Stimulated activated CD4-positive, alpha-beta T cell treated with anti-CD3 and anti-CD28 coated beads, Interleukin-4, amount 100 ng/mL, for 4 hours (primary cell): ENCODE data around the gene DSTN.

Experiments used
- DNase-seq, 2 experiments: peaks; one replicate each; pipeline ENCODE4 v3.0.0-alpha.2; 2020

The DSTN gene

DNA sequence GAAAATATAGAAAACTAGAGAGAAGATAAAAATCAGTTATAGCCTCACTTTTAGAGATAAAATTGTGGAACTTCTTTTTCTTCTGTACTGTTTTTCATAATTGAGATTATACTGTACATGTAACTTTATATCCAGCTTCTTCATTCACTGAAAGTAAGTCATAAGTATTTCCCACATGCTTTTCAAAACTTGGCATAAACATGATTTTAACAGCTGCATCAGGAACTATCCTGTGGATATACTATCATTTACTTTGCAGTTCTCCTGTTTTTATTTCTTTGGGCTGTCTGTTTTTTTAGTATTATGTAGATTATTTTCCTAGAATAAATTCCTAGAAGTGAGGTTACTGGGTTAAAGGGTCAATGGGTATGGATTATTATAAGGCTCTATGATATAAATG, 14.8 kb downstream of the DSTN start:
- DNase-seq = no peak

- no peak for DNase-seq
Measured at GRCh38 chr20:17586250-17586649, 16.4 kb downstream of the DSTN start.

GRCh38 chr20:17587148-17587547, 17.3 kb downstream of the DSTN start:
- no peak for DNase-seq

GRCh38 chr20:17587824-17588223, 17.9 kb downstream of the DSTN start:
- DNase-seq = no peak

DNA sequence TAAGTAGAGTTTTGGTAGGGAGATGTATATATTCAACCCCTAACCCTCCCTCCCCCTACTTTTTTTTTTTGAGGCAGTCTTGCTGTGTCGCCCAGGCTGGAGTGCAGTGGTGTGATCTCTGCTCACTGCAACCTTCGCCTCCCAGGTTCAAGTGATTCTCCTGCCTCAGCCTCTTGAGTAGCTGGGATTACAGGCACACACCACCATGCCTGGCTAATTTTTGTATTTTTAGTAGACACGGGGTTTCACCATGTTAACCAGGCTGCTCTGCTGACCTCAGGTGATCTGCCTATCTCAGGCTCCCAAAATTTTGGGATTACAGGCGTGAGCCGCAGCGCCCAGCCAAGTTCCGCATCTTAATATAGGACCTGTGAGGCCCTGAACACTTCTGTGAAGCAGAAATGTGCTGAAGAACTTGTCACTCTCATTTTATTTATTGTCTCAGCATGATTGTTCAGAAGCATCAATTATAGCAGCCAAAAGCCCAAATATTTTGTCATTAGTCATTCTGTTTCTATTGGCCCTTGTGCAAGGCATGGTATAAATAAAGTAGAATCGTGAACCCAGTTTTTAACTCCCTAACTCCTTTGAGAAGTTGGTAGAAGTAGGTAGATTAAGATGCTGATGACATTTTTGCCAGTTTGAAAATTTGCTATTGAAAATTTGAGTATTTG, 19.4 kb downstream of the DSTN start:
- no peak for DNase-seq

- DNase-seq = no peak
Measured at GRCh38 chr20:17590245-17590644, 20.4 kb downstream of the DSTN start.

- no peak for DNase-seq
Measured at GRCh38 chr20:17593902-17594301, 24.0 kb downstream of the DSTN start.

GRCh38 chr20:17594443-17594842, 24.6 kb downstream of the DSTN start:
- no peak for DNase-seq

DNA sequence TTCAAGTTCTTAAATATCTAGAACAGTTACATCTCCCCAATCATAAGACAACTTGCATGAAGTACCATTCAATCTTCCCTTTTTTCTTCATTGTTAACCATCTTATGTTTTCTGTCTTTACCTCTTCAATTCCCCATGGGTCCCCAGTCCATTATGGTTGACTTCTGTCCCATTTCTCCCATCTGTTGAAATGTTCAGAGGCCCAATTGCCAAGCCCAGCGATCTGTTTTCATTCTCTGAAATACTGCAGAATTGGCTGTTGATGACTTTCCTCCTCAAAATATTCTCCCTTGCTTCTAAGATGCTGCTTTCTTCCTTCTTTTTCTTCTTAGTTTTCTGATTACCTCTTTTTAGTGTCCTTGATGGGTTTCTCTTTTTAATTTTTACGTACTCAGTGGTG, 26.0 kb downstream of the DSTN start:
- no peak for DNase-seq

- DNase-seq = no peak
Measured at GRCh38 chr20:17598013-17598550, 28.2 kb downstream of the DSTN start.

- no peak for DNase-seq
Measured at GRCh38 chr20:17601957-17602356, 32.1 kb downstream of the DSTN start.

- no peak for DNase-seq
Measured at GRCh38 chr20:17602493-17602892, 32.6 kb downstream of the DSTN start.

- no peak for DNase-seq
Measured at GRCh38 chr20:17605131-17605660, 35.3 kb downstream of the DSTN start.

DNA sequence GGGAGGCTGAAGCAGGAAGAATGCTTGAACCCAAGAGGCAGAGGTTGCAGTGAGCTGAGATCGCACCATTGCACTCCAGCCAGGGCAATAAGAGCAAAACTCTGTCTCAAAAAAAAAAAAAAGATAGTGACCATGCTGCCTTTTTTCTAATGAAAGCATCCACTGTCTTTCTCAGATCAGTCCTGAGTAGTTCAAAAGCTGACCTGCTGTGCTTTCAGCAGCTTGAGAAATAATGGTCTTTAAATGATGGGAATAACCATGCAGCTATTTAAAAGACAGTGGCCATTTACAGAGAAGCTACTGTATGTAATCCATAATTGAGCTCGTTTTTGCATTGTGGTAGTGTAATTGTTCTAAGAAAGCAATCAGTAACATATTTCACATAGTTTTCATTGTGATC, 36.1 kb downstream of the DSTN start:
- DNase-seq = no peak

GRCh38 chr20:17608701-17609497, 39.0 kb downstream of the DSTN start:
- DNase-seq = no peak

GRCh38 chr20:17609811-17610377, 40.0 kb downstream of the DSTN start:
- no peak for DNase-seq

DNA sequence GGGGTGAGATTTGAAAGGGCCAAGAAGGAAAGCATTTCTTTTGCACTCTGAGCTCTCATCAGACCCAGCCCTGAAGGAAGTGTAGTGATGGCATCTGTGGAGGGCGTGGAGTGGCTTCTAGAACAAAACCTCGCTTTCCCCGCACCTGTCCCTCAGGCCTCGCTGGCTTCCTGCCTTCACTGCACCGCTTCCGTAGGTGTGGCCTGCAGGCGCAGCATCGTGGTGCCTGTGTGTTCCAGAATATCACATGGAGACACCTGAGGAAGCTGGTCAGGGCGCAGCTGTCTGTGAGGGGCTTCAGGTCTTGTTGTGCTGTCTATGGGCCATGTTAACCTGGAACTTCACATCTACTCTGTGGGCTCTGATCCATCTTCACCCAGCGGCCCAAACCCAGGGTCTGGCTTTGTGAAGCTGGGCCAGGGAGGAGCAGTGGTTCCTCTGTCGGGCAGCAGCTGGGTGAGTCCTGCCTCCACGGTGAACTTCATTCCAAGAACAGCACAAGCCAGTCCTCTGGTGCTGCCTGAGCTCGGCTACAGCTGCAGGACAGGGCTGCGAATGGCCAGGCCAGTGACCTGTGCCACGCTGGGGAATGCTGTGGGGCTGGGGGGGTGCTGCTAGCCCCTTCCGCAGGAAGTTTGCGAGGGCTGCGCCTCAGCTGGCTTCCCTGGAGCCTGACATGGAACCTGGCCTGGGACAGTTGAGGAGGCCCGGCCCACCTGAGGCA, 40.9 kb downstream of the DSTN start:
- DNase-seq = peak; percentile 37 to 64

DNA sequence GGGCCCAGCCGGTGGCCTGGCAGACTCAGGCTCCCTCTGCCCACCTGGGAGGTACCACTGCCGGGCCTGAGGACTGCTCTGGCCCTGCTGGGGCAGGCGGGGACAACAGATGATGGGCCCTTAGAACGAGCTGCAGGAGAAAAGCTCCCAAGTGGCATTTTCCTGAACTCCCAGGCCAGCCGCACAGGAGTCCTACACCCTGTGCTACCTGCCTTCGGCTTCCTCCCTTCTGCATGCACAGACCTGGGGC, 41.3 kb downstream of the DSTN start:
- DNase-seq = no peak

- no peak for DNase-seq
Measured at GRCh38 chr20:17611540-17612286, 41.8 kb downstream of the DSTN start.

- DNase-seq = peak in 1 of 2 experiments; percentile 13
Measured at GRCh38 chr20:17612287-17612991, 42.6 kb downstream of the DSTN start.

DNA sequence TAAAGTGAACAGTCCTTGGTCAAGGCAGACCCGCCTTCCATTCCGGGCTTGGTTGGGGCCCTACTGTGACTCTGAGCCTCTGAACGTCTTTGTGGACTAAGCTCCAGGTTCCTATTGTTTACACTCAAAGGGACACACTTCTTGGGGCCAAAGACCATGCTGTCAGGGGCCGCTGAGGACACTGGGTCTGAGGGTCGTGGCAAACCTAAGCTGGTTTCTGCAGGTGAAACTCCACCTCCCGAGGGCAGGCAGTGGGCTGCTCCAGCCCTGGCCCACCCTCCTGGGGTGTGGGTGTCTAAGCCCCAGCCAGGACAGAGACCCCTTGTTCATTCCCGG, 43.1 kb downstream of the DSTN start:
- DNase-seq = no peak
